Ishikawa (cell line): Measurements from ENCODE around the gene TREH.

Experiments used
- CREB1 ChIP-seq: IDR thresholded peaks from 2 replicates; pipeline ENCODE4 v1.6.1; 2012; ENCODE audit warnings: low read depth
- RAD21 ChIP-seq: IDR thresholded peaks from 2 replicates; pipeline ENCODE4 v1.6.1; 2012; ENCODE audit warnings: low read depth
- YY1 ChIP-seq: IDR thresholded peaks from 2 replicates; pipeline ENCODE4 v1.6.1; 2012; ENCODE audit warnings: low read depth
- ZBTB7A ChIP-seq: IDR thresholded peaks from 2 replicates; pipeline ENCODE4 v1.6.1; 2012; ENCODE audit warnings: low read depth

TREH gene

GRCh38 chr11:118607401-118608359 is 71.8 kb downstream of the TREH start, which contains the start of gene PHLDB1:
TSS of gene PHLDB1 (plus strand) at chr11:118607615. CDS start at chr11:118613837, 6,222 bp downstream.
- TF ChIP-seq ZBTB7A (peak; percentile 50; the same call in 1 of the 2 replicates), CREB1 (no peak), YY1 (no peak), RAD21 (peak; percentile 34; the same call in 1 of the 2 replicates)
